Spinal cord (tissue), 10 donors: ENCODE results near the gene CFAP20. TPM values are rescaled to one million over a fixed set of nuclear protein-coding genes. Genes with fewer than 3 reads are reported as not detected.

Experiments
- DNase-seq, 6 donors: peaks; one replicate each; pipeline versions ENCODE4 v3.0.0 to v3.0.0-alpha.2; 2013 to 2015; ENCODE audit warnings: low spot score in 6 of 6, low read depth in 4 of 6
- H3K27ac ChIP-seq: one replicate; pipeline ENCODE4 v1.5.1; 2013; ENCODE audit warnings: low read depth, low read length, control low read depth
- H3K27me3 ChIP-seq: one replicate; pipeline ENCODE4 v1.6.1; 2013; ENCODE audit warnings: low read length; ENCODE audit not compliant: control insufficient read depth, insufficient read depth
- H3K36me3 ChIP-seq: one replicate; pipeline ENCODE4 v1.6.1; 2013; ENCODE audit warnings: low read length; ENCODE audit not compliant: control insufficient read depth, insufficient read depth
- H3K4me1 ChIP-seq: one replicate; pipeline ENCODE4 v1.6.1; 2013; ENCODE audit warnings: low read length; ENCODE audit not compliant: control insufficient read depth, insufficient read depth
- H3K4me3 ChIP-seq: one replicate; pipeline ENCODE4 v1.5.1; 2013; ENCODE audit warnings: low read depth, low read length, control low read depth
- H3K9me3 ChIP-seq: one replicate; pipeline ENCODE4 v1.6.1; 2013; ENCODE audit warnings: low read length; ENCODE audit not compliant: control insufficient read depth, insufficient read depth
- WGBS: methylation state at CpG from one replicate; pipeline ENCODE4 v1.1.5; 2013; ENCODE audit warnings: missing lambda C conversion rate; ENCODE audit not compliant: insufficient coverage; 5-methylcytosine and 5-hydroxymethylcytosine counted together
- polyA plus RNA-seq, 2 donors: library from polyadenylated mRNA; unstranded; fragments of 120-200 nt; gene quantifications; one replicate each; pipeline ENCODE4 v1.2.1, GENCODE V29; 2013; ENCODE audit not compliant: insufficient read length in 2 of 2
- total RNA-seq, 2 donors: library from RNA; depleted of rRNA in 1 of 2; stranded (reverse); fragments of 120-200 nt in 1 of 2; fragments of >200 nt in 1 of 2; gene quantifications; one replicate each; pipeline versions ENCODE4 v1.2.3 to v1.2.4, GENCODE V29; 2013 to 2014
- donor health status: healthy.

Gene CFAP20
- total and polyA plus RNA-seq, 4 donors = 84.6 to 122 (median 107) TPM

DNA sequence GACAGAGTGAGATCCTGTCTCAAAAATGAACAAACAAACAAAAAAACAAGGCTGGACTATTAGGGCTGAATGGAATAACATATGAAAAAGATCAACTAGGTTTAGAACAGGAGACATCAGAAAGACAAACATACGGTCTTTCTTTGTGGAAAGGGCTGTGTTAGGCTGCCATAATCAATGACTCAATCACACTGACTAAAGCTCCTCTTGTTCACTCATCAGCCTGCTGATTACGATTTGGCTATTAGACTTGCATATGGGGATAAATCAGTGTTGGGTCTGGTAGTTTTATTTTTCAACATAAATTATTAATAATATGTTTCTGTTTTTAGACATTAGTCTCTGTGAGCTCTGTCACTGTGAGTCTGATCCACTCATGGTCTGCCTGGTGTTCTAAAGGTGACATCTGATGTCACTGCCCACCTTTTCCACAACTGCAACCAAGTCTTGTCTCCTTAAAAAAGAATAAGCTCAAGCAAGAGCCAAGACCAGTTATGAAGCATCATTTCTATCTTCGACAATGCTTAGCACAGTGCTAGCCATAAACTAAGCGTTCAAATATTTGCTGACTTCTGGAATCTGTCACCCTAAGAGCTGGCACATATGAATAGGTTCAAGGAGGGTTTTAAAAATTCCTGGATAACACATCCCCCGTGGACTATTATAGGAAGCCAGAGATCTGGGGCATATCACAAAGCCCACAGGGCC, 10.2 kb downstream of the CFAP20 start:
- H3K4me1 ChIP-seq = peaks cover 42% of the 10 kb centered on the region
- no peaks in the 10 kb centered on the region for H3K27me3 ChIP-seq
- WGBS = 26% methylated on average over 2 of the region's 5 CpGs
- DNase-seq = no peak
- peaks cover 19% of the 10 kb centered on the region for H3K36me3 ChIP-seq
- H3K4me3 ChIP-seq = no peak overlapping the region
- H3K9me3 ChIP-seq = no peaks in the 10 kb centered on the region
- H3K27ac ChIP-seq = peak overlapping the region; percentile 80

DNA sequence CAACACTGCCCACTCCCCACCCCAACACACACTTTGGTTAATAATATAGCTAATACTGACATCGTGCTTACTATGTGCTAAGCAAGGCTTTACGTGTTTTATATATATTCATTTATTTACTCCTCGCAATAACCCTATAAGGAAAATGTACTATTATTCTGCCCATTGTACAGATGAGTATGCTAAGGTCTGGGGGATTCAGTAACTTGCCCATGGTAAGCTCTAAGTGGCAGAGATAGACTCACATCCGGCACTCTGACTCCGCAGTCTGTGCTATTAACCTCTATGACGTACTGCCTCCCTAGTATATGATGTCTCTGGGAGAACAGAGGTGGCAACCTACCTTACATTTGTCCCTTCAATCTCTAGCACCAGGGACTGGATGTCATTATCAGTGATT, 12.7 kb downstream of the CFAP20 start:
- no peaks in the 10 kb centered on the region for H3K27me3 ChIP-seq
- no peak for DNase-seq
- peaks cover 31% of the 10 kb centered on the region for H3K4me1 ChIP-seq
- peaks cover 24% of the 10 kb centered on the region for H3K36me3 ChIP-seq
- H3K27ac ChIP-seq = peak overlapping the region; percentile 80
- H3K4me3 ChIP-seq = no peak overlapping the region
- H3K9me3 ChIP-seq = no peaks in the 10 kb centered on the region
- WGBS = no CpG with 5 or more reads among the region's 6 CpGs

DNA sequence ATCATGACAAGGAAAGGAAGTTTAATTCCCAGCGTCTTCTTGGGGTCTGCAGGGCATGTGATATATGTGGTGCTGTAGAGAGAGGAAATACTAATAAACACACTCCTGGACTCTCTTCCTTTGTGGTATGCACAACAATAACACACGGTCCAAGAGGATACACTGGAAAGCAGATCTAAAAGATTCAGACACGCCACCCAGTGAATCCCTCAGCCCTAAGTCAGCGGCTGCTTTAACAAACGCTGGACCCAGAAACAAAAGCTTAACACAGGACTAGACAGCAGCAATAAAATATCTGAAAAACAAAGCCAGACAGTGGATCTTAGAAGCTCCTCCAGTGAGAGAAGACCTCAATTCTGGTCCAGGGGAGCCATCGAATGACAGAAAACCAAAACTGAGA, 13.1 kb downstream of the CFAP20 start:
- DNase-seq = no peak
- no peaks in the 10 kb centered on the region for H3K9me3 ChIP-seq
- WGBS = 29% methylated on average over 5 of the region's 6 CpGs
- H3K27ac ChIP-seq = peak overlapping the region; percentile 17
- peaks cover 24% of the 10 kb centered on the region for H3K36me3 ChIP-seq
- H3K4me3 ChIP-seq = no peak overlapping the region
- H3K27me3 ChIP-seq = no peaks in the 10 kb centered on the region
- peaks cover 32% of the 10 kb centered on the region for H3K4me1 ChIP-seq

DNA sequence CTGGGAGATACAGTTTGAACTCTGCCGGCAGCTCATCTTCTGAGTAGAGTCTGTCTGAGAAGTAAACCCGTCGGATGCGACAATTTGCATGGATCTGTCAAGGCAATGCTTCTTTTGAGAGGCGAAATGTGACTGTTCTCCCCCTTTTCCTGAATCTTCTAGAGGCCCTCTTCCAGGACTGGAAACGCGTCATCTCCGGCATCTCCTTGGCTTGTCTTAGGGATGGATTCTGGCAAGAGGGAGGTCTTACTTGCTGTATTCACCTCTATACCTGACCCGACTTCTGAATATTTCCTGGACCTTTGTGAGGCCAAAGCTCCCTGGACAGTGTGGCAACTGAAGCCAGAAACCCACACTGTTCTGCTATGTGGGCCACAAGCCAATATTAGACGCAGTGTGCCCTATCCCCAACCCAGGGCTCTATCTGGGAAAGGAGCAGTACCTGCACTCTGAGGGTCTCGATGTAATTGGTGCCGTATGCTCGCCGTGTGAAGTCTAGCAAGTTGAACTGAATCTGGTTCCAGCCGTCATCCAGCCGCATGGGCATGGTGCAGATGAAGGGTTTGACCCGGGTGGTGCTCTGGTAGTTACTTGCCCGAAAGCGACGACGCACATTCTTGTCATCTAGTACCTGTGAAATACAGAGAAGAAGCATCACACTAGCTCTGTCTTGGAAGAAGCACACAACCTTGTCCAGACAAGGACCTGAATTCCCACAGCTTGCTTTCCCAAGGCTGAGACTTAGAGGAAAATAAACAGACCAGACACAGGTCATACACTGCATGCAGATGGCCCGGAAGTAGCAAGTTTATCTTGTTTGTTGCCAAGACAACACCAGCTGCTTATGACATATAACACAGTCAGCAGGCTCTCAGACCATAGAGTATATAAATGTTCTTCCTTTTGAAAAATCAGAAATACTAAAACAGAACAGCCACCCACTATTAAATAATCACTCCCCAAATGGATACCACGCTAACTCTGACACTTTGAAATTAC, 14.1 kb downstream of the CFAP20 start:
- H3K9me3 ChIP-seq = no peaks in the 10 kb centered on the region
- WGBS = 94% methylated on average over 17 of the region's 23 CpGs
- H3K36me3 ChIP-seq = peaks cover 24% of the 10 kb centered on the region
- no peak for DNase-seq
- no peak overlapping the region for H3K27ac ChIP-seq
- no peaks in the 10 kb centered on the region for H3K27me3 ChIP-seq
- H3K4me3 ChIP-seq = no peak overlapping the region
- peaks cover 37% of the 10 kb centered on the region for H3K4me1 ChIP-seq

DNA sequence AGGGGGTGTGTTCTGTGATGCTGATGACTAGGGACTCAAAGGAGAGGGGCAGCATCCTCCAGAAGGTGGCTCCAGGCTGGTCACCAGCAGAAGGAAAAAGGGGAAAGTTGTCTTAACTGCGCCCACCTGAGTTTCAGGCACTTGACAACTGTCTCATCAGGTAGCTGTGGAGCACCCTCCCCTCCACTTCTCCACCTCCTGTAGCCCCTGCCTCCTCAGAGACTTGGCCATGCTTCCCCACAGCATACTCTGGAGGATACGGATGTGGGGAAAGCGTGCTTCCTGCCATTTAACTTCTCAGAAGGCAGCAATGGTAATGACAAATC, 17.9 kb downstream of the CFAP20 start:
- no peak for DNase-seq
- 90% methylated on average over 2 of the region's 3 CpGs for WGBS

DNA sequence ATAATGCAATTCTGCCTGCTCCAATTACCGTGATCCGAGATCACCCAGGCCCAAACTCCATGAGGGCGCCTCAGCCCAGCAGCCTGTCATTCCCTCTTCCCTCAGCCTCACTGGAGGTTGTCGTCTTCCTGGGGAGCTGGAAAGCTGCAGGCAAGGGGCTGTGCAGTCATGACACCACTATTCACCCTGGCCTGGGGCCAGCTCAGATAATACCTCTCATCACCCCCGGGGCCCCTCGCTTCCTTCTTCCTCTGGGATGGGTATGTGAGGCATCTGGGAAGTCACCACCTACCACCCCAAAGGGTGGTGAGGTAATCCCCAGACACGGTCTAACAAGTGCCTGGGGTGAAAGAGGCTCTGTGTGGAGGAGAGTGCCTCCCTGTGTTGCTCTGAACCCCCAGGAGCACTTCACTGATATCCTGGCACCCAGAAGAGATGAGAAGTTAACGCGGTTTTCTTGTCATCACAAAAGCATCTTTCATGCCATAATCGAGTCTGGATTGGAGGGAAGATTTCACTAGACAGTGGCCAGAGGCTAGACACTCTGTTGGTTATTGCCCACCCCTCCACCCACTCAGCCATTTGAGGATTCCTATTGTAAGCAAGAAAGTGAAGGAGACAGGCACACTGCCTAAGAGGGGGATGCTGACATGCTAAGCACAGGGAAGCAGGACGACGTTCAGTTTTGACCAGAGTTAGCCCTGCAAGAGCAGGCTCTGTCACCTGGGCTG, 18.4 kb downstream of the CFAP20 start:
- Histone ChIP-seq H3K4me1 (peaks cover 26% of the 10 kb centered on the region), H3K9me3 (no peaks in the 10 kb centered on the region), H3K27me3 (no peaks in the 10 kb centered on the region), H3K27ac (peak overlapping the region; percentile 10), H3K4me3 (no peak overlapping the region), H3K36me3 (peaks cover 19% of the 10 kb centered on the region)
- peak in 1 of 6 donors; percentile 31 for DNase-seq
- WGBS = 27% methylated on average over 8 of the region's 12 CpGs

More for the DNA sequence above, 17.9 kb downstream of the CFAP20 start:
- H3K9me3 ChIP-seq = no peaks in the 10 kb centered on the region
- no peak overlapping the region for H3K27ac ChIP-seq
- H3K36me3 ChIP-seq = peaks cover 22% of the 10 kb centered on the region
- H3K27me3 ChIP-seq = no peaks in the 10 kb centered on the region
- peaks cover 25% of the 10 kb centered on the region for H3K4me1 ChIP-seq
- no peak overlapping the region for H3K4me3 ChIP-seq

DNA sequence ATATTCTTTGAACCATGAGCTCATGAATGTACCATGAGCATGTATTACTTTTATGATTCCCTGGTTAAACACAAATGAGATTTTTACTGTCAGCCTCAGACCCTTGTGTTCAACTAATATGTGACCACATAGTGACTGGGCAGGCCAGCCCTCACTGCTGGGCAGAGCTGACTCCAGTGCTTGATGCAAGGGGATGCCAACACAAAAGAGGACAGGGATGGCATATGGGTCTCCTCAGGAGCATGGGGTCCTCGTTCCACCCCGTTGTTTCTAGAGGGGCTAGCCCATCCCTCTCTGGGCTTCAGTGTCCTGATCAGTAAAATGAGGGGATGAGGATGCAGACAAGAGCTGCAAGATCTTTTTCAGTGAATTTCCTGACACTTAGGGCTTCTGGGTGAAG, 19.3 kb downstream of the CFAP20 start:
- WGBS = 69% methylated on average over 2 of the region's 2 CpGs

DNA sequence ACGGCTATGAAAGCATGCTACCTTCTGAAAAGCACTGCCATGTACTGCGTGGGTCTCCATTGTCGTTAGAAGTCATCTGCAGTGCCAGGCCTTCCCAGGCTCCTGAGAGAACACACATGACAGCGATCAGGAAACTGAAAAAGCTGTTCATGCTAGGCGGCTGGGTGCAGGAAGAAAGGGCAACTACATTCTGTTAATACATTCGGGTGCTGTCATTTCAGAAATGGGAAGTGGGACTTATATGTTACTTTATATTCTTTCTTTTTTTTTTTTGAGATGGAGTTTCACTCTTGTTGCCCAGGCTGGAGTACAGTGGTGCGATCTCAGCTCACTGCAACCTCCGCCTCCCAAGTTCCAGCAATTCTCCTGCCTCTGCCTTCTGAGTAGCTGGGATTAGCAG, 19.9 kb downstream of the CFAP20 start:
- H3K27ac ChIP-seq = no peak overlapping the region
- H3K9me3 ChIP-seq = no peaks in the 10 kb centered on the region
- 79% methylated on average over 5 of the region's 8 CpGs for WGBS
- no peak overlapping the region for H3K4me3 ChIP-seq
- DNase-seq = no peak
- H3K27me3 ChIP-seq = no peaks in the 10 kb centered on the region
- peaks cover 8% of the 10 kb centered on the region for H3K36me3 ChIP-seq
- H3K4me1 ChIP-seq = peaks cover 28% of the 10 kb centered on the region

More for the DNA sequence above, 19.3 kb downstream of the CFAP20 start:
- no peak for DNase-seq
- H3K9me3 ChIP-seq = no peaks in the 10 kb centered on the region
- H3K36me3 ChIP-seq = peaks cover 14% of the 10 kb centered on the region
- H3K27me3 ChIP-seq = no peaks in the 10 kb centered on the region
- H3K4me1 ChIP-seq = peaks cover 28% of the 10 kb centered on the region
- H3K27ac ChIP-seq = no peak overlapping the region
- H3K4me3 ChIP-seq = no peak overlapping the region

DNA sequence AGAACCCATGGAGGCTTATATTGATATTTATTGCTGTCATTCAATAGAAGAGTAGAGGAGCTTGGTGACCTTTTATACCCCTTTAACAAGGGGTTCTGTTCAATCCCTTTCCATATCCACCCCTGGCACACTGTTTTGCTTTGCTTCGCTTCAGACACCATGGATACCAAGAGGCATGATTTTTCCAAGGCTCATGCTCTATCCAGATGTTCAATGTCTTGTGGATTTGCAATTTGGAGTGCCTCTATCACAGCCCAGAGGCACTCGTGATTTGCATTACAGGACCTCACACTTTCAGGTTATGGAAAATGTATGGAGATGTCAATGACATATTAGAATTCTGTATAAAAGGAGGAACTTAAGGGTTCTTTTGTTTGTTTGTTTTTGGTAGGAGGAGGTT, 21.5 kb downstream of the CFAP20 start:
- WGBS = 45% methylated on average over 2 of the region's 2 CpGs
- DNase-seq = peak in 1 of 6 donors; percentile 47
- peaks cover 3% of the 10 kb centered on the region for H3K36me3 ChIP-seq

More for the DNA sequence above, 21.5 kb downstream of the CFAP20 start:
- Histone ChIP-seq H3K4me3 (no peak overlapping the region), H3K9me3 (no peaks in the 10 kb centered on the region), H3K4me1 (peaks cover 33% of the 10 kb centered on the region), H3K27ac (no peak overlapping the region), H3K27me3 (no peaks in the 10 kb centered on the region)
